GM10248 (cell line): Measurements from ENCODE around the gene RMND5B.

Source experiments
- CTCF ChIA-PET: fragments of 300-600 bp; sonication (Branson Sonifier 250); formaldehyde crosslinking; extraction: SDS; loops from one replicate; lab custom pipeline; 2021; ENCODE audit warnings: antibody characterized with exemption; lab: Yijun Ruan, JAX
- POLR2A ChIA-PET: fragments of 350-650 bp; sonication (Branson Sonifier 250); formaldehyde crosslinking; extraction: SDS; loops from one replicate; lab custom pipeline; 2020; ENCODE audit warnings: antibody characterized with exemption; lab: Yijun Ruan, JAX
- DNase-seq: peaks from one replicate; pipeline ENCODE4 v3.0.0; 2012; ENCODE audit errors: extremely low spot score
- TF ChIP-seq, protein P1 (sequence below): IDR thresholded peaks from 2 replicates; pipeline ENCODE4 v1.5.1; 2012; ENCODE audit warnings: mild to moderate bottlenecking, low read depth; ENCODE audit errors: extremely low read depth, missing control alignments, control extremely low read depth

RMND5B gene

DNA sequence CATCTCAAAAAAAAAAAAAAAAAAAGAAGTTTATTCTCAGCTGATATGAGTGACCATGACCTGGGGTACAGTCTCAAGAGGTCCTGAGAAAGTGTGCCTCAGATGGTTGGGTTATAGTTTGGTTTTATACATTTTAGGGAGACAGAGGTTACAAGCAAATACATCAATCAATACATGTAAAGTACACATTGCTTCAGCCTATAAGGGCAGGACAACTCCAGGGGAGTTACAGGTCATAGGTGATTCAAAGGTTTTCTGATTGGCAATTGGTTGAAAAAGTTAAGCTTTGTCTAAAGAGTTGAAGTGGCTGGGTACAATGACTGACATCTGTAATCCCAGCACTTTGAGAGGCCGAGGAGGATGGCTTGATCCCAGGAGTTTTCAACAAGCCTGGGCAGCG, 58.6 kb downstream of the RMND5B start:
- TF ChIP-seq, protein P1, sequence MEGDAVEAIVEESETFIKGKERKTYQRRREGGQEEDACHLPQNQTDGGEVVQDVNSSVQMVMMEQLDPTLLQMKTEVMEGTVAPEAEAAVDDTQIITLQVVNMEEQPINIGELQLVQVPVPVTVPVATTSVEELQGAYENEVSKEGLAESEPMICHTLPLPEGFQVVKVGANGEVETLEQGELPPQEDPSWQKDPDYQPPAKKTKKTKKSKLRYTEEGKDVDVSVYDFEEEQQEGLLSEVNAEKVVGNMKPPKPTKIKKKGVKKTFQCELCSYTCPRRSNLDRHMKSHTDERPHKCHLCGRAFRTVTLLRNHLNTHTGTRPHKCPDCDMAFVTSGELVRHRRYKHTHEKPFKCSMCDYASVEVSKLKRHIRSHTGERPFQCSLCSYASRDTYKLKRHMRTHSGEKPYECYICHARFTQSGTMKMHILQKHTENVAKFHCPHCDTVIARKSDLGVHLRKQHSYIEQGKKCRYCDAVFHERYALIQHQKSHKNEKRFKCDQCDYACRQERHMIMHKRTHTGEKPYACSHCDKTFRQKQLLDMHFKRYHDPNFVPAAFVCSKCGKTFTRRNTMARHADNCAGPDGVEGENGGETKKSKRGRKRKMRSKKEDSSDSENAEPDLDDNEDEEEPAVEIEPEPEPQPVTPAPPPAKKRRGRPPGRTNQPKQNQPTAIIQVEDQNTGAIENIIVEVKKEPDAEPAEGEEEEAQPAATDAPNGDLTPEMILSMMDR: no peak
- ChIA-PET POLR2A (no interaction called here), CTCF (interaction anchor here (0.9 to 1.3 kb wide), 2 partner anchors 21 to 68 kb away, joined by 3 read pairs; no protein-coding TSS in a partner anchor)
- DNase-seq: no peak

DNA sequence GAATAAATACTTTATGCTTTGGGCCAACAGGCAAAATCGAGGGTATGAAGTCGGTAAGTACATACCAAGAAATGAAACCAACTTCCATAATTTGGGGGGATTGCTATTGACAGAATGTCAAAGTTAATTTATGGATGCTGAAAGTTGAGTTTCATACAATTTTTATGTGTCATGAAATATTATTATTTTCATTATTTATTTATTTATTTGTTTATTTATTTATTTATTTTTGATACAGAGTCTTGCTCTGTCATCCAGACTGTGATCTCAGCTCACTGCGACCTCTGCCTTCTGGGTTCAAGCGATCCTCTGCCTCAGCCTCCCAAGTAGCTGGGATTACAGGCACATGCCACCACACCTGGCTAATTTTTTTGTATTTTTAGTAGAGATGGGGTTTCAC, 60.8 kb downstream of the RMND5B start:
- DNase-seq: no peak
- ChIA-PET POLR2A (no interaction called here), CTCF (no interaction called here)
- TF ChIP-seq, protein P1: no peak

DNA sequence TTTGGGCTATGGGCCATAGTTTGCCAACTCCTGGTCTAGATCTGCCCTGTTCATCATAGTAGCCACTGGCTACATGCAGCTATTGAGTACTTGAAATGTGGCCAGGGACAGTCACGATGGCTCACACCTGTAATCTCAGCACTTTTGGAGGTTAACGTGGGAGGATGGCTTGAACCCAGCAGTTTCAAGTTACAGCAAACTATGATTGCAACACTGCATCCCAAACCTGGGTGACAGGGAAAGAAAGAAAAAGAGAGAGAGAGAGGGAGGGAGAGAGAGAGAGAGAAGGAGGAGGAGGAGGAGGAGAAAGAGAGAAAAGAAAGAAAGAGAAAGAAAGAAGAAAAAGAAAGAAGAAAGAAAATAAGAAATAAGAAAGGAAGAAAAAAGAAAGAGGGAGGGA, 61.4 kb downstream of the RMND5B start:
- POLR2A ChIA-PET: no interaction called here
- DNase-seq: no peak
- TF ChIP-seq, protein P1: no peak
- CTCF ChIA-PET: no interaction called here

DNA sequence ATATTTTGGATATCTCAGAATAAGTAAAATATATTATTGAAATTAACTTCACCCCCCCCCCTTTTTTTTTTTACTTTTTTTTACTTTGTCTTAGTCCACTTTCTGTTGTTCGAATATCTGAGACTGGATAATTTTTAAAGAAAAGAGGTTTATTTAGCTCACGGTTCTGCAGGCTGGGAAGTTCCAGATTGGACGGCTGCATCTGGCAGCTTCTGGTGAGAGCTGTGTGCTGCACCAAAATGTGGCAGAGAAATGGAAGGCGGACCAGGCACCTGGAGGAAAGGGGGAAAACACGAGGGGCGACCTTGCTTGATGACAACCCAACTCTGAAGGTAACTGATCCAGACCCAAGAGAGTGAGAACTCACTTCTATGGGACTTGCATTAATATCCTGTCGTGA, 62.0 kb downstream of the RMND5B start:
- POLR2A ChIA-PET: no interaction called here
- DNase-seq: no peak
- CTCF ChIA-PET: no interaction called here
- TF ChIP-seq, protein P1: no peak

DNA sequence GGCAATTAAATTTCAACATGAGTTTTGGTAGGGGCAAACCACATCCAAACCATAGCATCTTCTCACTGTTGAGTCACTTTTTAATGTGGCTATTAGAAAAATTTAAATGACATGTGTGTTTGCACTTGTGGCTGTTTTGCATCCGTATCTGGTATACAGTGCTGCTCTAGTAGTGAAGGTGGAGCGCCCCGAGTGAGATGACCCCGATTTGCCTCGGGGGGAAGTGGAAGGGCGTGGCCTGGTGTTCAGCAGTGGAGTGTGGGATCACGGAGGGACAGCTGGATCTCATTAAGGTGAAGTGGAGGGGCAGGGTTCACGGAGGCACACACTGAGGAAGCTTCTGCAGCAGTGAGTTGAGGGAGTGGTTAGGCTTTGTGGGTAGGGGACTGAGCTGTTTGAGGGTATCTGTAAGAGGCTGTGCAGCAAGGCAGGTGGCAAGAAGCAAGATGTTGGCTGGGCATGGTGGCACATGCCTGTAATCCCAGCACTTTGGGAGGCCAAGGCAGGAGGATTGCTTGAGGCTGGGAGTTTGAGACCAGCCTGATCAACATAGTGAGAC, 62.5 kb downstream of the RMND5B start:
- no peak for DNase-seq
- ChIA-PET CTCF (no interaction called here), POLR2A (no interaction called here)
- TF ChIP-seq, protein P1: no peak

DNA sequence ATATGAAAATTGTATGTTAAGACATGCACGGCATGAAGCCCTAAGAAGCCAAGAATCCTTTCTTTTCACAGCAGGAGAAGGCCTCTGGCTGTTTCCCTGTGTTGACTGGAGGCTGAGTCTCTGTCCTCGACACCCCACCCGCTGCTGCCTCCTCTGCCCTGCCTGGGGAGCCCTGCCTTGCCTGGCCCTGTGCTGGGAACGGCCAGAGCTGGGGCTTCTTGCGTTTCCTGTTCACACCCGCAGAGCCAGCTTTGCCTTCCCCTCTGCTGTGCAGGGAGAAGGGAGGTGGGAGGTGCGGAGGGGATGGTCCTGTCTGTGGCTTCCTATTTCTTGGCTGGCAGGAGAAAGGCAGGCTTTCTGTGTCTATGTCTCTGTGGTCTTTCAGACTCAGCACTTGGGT, 63.2 kb downstream of the RMND5B start:
- CTCF ChIA-PET: no interaction called here
- TF ChIP-seq, protein P1: no peak
- DNase-seq: no peak
- POLR2A ChIA-PET: no interaction called here
